NCI-H226 (cell line): Measurements from ENCODE around the gene FLT3LG.
A peak's percentile ranks its signal among the peaks of the same experiment; 100 is the strongest.

Experiments used
- DNase-seq: peaks from one replicate; pipeline ENCODE4 v3.0.0-alpha.2; 2015

Gene FLT3LG

GRCh38 chr19:49520705-49521319 is 46.8 kb downstream of the FLT3LG start:
- no peak for DNase-seq

GRCh38 chr19:49524812-49525455 is 50.9 kb downstream of the FLT3LG start:
- no peak for DNase-seq

DNA sequence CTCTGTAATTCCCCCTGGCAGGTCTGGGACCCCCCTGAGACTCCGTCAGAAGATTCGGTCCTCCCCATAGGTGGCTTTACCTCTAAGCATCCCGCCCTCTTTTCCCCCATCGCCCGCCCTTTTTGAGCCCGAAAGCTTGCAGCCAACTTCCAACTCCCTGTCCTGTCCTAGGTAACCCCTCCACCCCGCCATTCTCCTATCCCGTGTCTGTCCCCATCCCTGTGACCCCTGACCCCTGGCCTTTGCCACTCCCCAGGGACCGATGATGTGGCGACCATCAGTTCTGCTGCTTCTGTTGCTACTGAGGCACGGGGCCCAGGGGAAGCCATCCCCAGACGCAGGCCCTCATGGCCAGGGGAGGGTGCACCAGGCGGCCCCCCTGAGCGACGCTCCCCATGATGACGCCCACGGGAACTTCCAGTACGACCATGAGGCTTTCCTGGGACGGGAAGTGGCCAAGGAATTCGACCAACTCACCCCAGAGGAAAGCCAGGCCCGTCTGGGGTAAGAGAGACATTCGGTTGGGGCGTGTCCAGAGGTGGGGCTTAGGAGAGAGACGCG is 54.3 kb downstream of the FLT3LG start:
- DNase-seq, result no peak

DNA sequence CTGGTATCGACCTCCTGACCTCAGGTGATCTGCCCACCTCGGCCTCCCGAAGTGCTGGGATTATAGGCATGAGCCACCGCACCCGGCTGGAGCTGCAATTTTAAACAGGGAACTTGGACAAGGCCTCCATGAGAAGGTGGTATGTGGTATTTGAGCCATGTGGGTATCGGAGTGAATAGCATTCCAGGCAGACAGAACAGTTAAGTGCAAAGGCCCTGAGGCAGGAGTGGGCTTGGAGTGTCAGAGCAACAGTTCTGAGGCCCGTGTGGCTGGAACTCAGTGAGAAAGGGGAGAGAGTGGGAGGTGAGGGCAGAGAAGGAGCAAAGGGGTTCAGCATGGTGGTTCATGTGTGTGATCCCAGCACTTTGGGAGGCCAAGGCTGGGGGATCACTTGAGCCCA is 56.7 kb downstream of the FLT3LG start:
- DNase-seq, result no peak

DNA sequence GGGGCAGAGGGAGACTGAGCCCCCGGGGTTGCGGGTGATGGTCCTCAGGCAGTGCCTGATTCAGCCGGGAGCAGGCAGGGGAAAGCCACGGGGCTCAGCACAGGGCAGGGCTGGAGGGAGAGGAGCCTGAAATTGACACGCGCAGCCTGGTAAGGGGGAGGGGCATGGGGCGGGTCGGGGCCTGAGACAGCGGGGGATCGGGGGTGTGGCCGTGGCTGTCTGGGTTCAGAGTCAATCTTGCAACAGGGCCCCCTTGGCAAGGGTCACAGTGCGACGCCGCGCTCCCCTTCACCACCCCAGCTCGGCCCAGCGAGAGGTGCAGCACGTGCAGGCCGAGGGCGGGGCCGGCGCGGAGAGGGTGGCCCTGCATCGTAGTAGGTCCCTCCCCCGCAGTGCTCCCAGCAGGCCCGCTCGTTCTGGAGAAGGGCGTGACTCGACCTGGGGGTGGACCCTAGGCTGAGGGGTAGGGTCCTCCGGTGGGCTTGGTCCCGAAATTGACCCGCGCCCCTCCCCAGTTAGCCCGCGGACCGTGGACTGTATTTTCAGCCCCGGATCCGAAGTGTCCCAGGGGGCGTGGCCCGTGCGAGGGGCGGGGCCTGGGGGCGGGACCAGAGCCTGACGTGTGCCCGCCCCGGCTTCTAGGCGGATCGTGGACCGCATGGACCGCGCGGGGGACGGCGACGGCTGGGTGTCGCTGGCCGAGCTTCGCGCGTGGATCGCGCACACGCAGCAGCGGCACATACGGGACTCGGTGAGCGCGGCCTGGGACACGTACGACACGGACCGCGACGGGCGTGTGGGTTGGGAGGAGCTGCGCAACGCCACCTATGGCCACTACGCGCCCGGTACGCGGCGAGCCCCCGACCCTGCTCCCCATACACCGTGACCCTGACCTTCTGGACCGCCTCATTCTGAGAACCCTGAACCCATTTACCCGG is 59.8 kb downstream of the FLT3LG start:
- DNase-seq, result peak; percentile 52

DNA sequence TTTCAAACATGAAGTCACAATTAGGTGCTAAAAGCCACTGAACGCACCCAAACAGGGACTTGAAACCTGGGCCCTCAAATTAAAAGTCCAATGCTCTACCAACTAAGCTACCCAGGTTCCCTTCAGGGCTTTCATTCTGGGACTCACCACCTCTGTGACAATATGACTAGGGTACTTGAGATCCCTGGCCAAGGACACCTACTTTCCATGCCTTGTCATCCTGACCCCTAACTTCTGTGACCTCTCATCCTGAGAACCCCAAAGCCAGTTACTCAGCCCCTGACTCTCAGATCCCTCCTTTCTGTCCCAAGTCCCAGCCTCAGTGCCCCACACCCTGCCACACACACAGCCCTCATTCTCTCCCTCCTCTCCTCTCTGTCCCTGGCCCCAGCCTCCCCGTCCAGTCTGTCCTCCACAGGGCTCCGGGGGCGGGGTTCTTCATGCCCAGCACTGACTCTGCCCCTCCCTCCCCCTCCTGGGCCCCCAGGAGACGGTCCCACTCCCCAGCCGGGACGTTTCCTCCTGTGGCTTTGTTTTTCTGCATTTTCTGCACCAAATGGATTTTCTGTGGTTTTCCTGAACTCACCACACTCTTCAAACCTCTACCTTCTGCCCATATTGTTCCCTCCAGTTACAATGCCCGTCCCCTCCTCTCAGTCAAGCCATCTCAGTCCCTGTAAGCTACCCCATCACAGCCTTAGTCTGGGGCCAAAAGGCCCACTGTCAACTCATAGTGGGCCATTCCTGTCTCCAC is 60.8 kb downstream of the FLT3LG start:
- DNase-seq, result no peak
